ENCODE measurements around the gene FABP2.

DNA sequence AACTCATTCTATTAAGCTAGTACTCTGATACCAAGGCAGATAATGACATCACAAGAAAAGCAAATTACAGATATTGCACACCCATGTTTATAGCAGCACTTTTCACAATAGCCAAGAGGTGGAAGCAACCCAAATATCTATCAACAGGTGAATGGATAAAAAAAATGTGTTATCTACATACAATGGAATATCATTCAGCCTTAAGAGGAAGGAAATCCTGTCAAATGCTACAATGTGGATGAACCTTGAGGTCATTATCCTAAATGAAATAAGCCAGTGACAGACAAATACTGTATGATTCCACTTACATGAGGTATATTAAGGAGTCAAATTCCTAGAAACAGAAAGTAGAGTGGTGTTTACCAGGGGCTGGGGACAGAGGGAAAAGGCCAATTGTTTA lies 14.3 kb downstream of the FABP2 start:
- TF ChIP-seq, protein P1, sequence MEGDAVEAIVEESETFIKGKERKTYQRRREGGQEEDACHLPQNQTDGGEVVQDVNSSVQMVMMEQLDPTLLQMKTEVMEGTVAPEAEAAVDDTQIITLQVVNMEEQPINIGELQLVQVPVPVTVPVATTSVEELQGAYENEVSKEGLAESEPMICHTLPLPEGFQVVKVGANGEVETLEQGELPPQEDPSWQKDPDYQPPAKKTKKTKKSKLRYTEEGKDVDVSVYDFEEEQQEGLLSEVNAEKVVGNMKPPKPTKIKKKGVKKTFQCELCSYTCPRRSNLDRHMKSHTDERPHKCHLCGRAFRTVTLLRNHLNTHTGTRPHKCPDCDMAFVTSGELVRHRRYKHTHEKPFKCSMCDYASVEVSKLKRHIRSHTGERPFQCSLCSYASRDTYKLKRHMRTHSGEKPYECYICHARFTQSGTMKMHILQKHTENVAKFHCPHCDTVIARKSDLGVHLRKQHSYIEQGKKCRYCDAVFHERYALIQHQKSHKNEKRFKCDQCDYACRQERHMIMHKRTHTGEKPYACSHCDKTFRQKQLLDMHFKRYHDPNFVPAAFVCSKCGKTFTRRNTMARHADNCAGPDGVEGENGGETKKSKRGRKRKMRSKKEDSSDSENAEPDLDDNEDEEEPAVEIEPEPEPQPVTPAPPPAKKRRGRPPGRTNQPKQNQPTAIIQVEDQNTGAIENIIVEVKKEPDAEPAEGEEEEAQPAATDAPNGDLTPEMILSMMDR (optimal IDR thresholded peaks at IDR 0.05 in 1 of 3, IDR thresholded peaks at IDR 0.05 in 1 of 3, conservative IDR thresholded peaks at IDR 0.05 in 1 of 3; ENCODE audit: extremely low read depth in 1 of 3, insufficient read depth in 2 of 3, low read length in 3 of 3): no peak
- TF ChIP-seq EZH2 (IDR thresholded peaks at IDR 0.05; ENCODE audit: low read length): no peak

Measured in keratinocyte (primary cell).